NCI-H128 (cell line): ENCODE measurements around the gene CTNNA2.

ENCODE experiments used
- DNase-seq: peaks from one replicate; lab custom pipeline; 2025; ENCODE audit not compliant: unreplicated experiment; lab: John Stamatoyannopoulos, UW

The CTNNA2 gene

DNA sequence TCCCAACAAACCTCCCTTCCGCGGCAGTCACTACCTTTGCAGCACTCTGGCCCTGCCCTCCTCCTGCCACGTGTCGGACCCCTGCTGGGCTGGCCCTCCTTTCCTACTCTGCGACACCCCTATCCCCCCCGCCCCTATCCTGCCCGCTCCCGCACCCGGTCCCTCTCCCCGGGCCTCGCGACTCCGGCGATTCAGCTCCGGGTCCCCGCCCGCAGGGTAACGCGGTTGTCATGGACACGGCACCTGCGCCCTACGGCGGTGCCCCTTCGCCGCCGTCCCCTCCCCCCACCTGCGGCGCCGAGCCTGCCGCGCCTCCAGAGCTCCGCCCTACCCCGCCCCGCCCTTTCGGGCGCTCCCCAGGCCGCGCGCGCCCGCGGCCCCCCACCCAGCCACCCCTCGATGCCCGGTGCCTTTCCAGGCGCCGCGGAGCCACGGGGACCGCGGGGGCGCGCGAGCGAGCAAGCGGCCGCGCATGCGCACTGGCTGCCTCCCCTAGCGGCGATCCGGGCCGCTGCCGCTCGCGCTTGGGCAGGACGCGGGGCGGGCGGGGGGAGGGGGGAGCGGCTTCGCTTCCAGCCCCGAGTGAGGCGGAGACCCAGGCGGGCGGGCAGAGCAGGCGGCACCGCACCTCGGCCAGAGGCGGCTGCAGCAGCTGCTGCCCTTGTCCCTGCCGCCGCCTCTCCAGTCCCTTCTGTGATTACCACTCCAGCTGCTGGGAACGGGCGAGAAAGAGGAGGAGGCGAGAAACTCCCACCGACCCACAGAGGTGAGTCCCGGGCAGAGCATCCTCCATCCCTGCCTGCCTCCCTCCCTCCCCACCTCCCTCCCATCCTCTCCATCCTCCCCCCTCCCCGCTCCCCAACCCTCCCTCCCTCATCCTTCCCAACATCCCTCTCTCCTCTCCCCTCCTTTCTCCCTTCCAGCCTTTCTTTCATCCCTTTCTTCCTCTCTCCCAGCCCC lies at the start of gene CTNNA2:
Gene CTNNA2 (plus strand): TSS at position 610 of the 960 bp plus-strand sequence.
- DNase-seq: peak; percentile 89

DNA sequence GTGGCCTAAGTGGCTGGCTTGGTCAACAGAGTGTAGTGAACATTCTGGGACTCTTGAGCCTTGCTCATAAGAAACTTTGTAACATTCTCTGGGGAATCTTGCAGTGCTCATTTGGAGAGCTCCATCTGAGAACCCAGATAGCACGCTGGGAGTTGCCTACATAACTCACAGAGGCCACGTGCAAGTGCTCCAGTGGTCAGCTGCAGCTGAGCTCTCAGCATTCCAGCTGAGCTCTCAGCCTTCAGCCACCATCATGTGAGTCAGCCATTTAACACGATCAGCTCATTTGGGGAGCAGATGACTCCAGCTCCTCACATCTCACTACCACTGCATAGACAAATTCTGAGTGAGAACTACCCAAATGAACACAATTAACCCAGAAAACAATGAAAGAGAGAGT lies 25.5 kb upstream of the CTNNA2 start:
- no peak for DNase-seq

DNA sequence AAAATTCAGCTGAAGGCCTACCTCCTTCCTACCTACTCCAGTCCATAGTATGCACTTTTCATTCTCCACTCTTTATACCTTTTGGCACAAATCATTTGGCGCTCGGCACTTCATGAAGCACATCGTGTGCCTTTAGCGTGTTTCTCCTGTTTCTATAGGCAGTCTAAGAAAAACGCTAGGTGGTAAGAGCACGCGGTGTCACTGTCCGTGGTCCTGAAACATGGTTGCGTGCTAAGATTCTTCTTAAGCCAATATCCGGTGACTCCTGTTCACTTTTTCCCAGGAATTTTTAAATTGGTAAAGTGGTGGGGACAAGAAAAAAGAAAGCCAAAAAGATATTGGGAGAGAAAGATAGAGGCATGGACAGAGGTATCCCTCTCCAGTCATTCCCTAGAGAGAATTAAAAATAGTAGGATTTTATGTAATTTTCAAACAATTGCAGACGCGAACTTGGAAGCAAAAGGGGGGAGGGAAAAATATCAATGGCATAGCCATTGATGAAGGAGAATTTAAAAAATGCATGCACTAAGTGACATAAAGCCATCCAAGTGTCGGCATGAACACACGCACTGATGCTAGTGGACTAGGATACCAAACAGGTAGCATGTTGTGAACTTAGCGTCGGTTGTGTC lies 1.4 kb upstream of the CTNNA2 start:
- DNase-seq: no peak

DNA sequence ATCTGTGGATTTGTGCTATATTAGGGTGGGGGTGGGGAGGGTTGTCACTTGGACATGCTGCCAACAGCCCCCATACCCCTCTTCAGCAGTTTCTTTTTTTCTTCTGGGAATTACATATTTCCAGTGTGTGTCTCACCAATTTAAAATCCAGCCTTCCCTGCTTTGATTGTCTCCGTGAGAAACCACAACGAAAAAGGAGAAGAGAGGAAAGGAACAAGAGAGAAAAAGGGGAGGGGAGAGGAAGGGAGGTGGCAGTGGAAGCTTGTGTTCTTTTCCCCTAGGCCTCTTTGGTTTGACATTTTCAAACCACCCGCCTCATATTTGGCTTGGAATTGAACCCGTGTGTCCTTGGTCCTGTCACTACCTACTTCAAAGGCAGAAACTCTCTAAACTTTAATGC lies 860 bp downstream of the CTNNA2 start:
- DNase-seq: no peak

DNA sequence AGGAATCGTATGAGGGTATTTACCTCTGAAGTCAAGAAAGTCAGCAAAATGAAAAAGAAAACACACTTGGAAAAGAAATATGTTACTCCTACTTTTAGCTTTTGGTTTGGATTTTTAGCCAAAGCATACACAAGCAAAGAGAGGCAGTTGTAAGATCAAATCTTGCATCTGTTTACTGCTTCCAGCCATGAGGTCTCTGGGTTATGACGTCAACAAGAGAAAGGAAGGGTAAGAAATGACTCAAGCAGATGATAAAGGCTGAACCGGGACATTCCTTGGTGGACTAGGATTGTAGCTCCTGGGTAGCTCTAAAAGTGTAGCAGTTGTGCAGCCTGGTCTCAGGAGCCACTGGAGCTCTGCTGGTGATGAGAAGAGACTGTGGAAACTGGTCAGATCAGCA lies 16.8 kb downstream of the CTNNA2 start:
- DNase-seq: no peak

DNA sequence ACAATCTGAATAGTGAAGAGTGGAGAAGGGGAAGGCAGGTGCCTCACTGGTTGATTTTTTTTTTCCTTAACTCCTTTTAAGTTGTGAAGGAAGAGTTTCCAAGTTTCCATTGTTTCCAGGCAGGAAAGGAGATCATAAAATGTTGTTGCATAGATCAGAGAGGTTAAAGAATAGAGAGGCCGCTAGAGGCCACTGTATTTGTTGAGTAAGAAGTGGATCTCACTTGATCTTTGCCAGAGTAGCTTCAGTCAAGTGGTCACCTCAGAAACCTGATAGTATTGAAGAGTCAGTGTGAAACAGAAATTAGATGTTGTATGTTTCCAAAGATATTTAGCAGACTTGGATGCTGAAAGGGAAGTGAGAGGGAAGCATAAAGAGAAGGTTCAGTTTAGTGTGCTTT lies 17.6 kb downstream of the CTNNA2 start:
- DNase-seq: no peak

DNA sequence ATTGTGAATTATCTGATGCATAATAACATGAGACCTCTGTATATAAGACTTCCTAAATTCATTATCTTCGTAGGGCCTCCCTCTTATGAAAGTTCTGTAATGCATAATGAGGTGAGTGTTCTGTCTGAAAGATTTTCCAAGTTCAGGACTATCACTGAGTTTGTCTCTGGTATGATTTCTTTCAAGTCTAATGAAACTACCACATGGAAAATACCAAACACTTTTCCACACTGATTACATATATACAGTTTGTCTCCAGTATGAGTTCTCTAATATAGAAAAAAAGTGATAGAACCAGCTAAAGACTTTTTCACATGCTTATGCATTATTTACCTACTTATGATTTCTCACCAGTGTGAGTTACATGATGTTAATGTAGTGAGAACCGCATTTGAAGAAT lies 34.7 kb downstream of the CTNNA2 start:
- no peak for DNase-seq

DNA sequence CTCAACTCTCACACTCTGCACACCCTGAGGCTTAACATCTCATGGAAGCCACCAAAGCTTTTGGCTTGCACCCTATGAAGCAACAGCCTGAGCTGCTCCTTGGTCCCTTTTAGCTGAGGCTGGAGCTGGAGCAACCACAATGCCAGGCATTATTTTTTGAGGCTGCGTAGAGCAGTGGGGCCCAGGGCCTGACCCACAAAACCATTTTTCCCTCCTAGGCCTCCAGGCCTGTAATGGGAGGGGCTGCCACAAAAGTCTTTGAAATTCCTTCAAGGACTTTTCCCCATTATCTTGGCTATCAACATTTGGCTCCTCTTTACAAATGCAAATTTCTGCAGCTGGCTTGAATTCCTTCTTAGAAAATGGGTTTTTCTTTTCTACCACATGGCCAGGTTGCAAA lies 39.8 kb downstream of the CTNNA2 start:
- no peak for DNase-seq

DNA sequence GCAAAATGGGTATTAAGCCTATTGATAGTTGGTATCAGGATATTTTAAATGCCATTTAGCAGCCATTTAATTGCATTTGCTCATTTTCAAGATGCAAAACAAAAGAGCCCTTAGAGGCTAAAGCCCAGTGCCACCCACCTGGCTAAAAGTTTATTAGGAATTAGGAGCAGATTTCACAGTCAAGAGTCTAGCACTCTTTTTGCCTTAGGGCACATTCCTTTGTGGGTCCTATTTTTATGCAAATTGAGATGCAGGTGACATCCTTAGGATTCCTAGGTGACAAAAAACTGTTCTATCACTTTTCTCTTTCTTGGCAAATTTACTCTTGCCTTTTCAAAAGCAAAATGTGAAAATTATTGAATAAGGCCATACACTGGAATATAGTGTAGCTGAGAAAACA lies 42.0 kb downstream of the CTNNA2 start:
- DNase-seq: no peak

DNA sequence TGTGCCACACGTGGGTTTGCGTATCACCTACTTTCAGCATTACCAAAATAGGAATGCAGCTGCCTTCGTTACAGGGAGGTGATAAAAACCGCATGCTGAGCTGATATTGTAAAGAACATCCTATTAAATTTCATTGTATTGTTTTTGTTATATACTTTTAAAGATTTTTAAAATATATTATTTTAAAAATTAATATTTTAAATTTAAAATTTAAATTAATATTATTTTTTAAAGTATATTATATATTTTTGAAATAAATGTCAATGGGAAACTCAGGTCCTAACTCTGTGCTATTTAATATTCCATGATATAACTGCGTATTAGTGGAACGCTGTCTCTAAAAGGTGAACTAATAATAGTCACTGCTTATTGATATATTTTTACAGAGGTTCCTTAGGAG lies 51.2 kb downstream of the CTNNA2 start:
- no peak for DNase-seq

DNA sequence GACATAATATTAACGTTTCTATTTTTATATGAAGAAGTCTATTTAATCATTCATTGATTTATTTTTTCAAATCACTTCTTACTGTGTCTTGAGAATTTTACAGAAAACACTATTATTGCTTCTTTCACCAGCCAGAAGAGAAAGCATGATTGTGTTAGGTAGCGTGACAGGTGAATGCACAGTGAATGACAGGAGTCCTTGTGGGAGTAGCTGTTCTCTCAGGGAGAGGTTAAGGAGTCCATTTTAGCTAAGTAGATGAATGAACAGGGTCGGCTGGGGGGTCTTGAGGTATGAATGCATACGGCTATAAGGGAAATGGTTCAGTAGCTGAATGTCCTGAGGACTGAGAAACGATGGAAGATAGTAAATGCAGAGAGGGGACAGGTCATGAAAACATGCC lies 56.2 kb downstream of the CTNNA2 start:
- no peak for DNase-seq

DNA sequence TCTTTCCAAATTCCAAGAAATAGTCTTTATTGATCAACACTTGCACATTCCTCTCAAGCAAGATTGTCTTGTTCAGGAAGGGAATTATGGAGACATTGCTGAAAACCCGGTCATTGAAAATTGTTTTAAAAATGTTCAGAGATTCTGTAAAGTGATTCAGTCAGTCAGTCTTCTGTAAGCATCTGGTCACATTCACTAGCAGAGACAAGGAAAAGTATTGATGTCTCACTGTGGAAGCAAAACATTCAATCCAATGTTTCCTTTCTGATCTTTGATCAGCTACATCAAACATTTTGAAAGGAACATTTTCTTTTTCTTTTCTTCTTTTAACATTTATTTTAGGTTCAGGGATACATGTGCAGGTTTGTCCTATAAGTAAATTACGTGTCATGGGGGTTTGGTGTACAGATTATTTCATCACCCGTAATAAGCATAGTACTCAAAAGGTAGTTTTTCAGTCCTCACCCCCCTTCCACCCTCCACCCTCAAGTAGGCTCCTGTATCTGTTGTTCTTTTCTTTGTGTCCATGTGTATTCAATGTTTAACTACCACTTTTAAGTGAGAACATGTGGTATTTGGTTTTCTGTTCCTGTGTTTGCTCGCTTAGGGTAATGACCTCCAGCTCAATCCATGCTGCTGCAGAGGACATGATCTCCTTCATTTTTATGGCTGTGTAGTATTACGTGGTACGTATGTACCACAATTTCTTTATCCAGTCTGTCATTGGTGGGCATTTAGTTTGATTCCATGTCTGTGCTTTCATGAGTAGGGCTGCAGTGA lies 61.2 kb downstream of the CTNNA2 start:
- no peak for DNase-seq

DNA sequence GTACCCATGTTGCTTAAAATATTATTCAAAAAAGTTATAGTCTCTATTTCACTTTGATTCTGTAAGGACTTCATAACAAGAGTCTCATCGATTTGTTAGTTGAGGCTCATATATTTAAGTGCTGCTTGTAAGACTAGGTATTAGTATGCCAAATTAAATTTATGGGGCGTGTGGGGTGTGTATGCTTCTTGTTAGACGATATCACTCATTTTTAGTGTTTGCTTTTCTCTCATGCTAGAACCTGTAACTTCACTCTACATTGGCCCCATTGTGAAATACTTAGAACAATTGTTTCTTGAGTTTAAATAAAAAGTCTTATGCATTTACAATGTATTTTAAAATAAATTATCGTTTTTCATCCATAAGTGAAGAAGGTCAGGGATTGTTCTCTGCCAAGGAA lies 63.6 kb downstream of the CTNNA2 start:
- no peak for DNase-seq

DNA sequence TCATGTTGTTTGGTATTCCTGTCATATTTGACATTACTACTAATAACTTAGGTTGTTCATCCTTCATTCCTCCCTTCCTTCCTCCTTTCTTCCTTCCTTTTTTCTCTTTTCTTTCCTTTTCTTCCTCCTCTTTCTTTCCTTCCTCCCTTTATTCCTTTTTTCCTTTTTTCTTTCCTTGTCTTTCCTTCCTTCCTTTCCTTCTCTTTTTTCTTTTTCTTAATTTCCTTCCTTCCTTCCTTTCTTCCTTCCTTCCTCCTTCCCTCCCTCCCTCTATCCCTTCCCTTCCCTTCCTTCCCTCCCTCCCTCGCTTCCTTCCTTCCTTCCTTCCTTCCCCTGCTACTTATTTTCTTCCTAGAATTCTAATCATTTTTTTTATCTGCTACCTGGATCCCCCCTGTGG lies 66.1 kb downstream of the CTNNA2 start:
- no peak for DNase-seq

DNA sequence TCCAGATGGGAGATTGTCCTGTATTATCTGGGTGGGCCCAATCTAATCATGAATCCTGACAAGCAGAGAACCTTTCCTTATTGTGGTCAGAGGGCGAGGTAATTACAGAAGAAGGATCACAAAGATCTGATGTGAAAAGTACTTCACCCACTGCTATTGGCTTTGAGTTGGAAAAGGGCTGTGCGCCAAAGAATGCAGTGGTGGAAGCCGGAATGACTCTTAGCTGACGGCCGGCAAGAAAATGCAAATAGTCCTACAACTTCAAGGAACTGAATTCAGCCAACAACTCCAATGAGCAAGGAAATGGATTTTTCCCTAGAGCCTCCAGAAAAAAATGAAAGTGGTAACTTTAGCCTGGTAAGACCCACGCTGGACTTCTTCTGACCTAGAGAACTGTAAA lies 67.3 kb downstream of the CTNNA2 start:
- no peak for DNase-seq

DNA sequence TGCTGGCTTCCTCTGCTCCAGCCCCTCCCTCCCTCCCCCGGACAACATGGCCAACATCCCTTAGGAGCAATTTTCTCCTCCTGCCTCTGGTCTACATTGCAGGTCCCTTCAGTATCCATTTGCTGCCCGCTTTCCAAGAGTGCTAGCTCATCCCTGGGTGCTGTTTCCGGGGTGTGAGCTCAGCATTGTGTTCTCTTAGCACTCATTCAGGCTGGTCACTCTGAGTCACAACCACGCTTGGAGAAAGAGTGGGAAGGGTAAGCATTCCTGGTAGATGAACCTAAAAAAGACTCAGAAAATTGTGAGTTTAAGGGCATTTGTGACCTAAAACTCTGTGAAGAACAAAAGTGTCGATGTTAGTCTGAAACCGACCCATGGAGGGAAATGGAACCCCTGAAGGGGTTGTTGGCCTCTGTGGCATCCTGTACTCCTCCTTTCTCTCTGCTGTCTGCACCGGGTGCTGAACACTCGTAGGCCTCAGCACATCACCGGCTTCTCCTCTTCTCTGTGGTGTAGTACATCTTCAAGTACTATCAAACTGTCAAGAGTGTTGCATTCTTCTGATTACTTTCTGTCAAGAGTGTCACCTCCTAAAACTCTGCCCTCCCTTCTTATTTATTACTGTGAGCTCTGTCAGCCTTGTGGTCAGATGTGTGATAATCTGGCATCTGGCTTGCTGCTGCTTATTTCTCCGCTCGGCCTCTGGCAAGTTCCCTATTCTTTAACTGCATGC lies 73.0 kb downstream of the CTNNA2 start:
- DNase-seq: no peak

DNA sequence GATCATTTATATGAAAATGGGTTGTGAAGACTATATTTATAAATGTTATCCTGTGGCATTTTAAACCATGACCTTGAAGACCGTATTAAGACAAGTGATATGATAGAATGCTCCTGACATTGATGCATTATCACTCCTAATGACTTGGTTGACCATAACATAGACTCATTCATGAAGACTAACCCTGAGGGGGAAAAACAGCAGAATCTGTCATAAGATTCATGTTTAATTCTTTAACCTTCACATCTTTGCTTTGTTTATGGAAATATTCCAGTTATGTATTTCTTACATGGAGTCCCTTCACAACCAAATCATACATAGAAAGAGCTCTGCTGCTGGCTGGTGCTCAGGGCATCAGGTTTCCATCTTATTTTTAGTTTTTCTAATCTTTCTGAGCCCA lies 78.4 kb downstream of the CTNNA2 start:
- DNase-seq: no peak

DNA sequence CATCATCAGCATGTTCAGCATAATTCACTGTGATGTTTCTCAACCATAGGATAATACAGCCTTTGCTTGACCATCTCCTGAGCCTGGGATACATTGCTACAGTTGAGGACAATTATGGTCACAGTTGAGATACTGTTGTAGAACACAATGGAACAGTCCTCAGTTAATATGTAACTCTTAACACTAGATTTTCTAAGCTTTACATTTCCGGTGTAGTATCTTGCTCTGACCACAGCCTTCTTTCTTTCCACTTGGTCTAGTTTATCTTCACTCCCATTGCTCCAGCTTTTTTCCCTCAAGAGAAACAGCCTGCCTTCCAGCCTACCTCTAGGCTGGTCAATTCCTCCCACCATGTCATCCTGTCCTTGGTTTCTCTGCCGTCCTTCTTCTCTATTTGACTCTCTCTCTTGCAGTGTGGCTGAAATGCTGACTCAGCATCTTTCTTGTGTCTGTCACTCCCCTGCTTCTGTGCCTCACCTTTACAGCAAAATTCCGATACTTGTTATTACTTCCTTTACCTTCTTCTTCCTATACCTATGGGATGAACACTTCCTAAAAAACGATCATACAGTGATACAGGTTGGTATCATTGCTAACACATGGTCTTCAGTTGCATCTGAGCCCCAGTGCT lies 80.5 kb downstream of the CTNNA2 start:
- DNase-seq: no peak

DNA sequence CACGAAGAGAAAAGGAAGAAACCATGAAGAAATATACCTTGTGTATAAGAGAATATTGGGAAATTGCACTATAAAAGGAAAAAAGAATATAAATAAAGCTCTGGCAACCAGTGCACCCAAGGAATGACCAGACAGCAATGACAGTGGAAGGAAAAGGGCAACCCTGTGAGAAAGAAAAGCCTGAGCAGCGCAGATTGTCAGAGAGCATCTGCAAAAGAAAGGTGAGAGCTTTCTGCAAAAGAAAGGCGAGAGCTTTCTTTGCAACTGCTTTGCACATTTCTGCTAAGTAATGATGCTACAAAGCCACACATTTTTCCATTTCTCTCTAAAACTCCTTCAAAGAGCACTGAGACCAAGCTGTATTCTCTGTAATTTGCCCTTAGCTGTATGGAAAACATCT lies 83.6 kb downstream of the CTNNA2 start:
- no peak for DNase-seq

DNA sequence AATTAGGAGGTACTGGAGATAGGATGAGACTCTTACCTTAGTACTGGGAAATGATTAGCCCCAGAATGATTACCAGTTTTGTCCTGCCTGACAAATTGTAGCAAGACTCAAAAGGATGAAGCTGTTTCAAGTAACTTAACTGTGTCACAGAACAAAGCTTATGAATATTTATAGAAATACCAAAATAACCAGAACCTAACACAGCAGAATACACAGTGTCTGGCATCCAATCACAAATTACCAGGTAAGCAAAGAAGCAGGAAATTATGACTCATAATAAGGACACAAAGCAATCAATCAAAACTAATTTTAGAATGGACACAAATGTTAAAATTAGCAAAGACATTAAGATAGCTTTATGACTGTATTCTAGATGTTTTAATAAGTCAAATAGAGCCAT lies 91.9 kb downstream of the CTNNA2 start:
- no peak for DNase-seq
